Cardiac septum (tissue), 1 donor: ENCODE results near the gene ZNF76. TPM values are rescaled to one million over a fixed set of nuclear protein-coding genes. Genes with fewer than 3 reads are reported as not detected.
"Not testable (repeated sequence)": the region's sequence is repeated elsewhere in the genome, so short reads cannot be mapped to it uniquely, and the experiment has no call there.

Experiments
- DNase-seq: peaks from one replicate; pipeline ENCODE4 v3.0.0-alpha.2; 2020; ENCODE audit warnings: low spot score
- intact Hi-C: fragments of 100-400 bp; cut with DNase I; formaldehyde crosslinking; loops from one replicate; pipeline ENCODE4 v1.14.0; 2022
- total RNA-seq: library from RNA; stranded (reverse); fragmentation: NEBNext Ultra II Directional; extraction: Animal tissue kit (Norgen Biotek cat#: 25700); gene quantifications from one replicate; pipeline ENCODE4 v1.2.1, GENCODE V29; 2021
- donor health status: DM: no; HTN: no; CAD: no.

The ZNF76 gene
- total RNA-seq, 1 donor from 2014 or later: 39.9 TPM

GRCh38 chr6:35294308-35294945 is 34.9 kb downstream of the ZNF76 start:
- DNase-seq: peak; percentile 73
- intact Hi-C loops: loop anchor here (5.0 kb wide), 1 partner anchor 33 kb away; no protein-coding TSS in a partner anchor

GRCh38 chr6:35295036-35295435 is 35.5 kb downstream of the ZNF76 start:
- DNase-seq: peak; percentile 27
- intact Hi-C loops: no loop called here

DNA sequence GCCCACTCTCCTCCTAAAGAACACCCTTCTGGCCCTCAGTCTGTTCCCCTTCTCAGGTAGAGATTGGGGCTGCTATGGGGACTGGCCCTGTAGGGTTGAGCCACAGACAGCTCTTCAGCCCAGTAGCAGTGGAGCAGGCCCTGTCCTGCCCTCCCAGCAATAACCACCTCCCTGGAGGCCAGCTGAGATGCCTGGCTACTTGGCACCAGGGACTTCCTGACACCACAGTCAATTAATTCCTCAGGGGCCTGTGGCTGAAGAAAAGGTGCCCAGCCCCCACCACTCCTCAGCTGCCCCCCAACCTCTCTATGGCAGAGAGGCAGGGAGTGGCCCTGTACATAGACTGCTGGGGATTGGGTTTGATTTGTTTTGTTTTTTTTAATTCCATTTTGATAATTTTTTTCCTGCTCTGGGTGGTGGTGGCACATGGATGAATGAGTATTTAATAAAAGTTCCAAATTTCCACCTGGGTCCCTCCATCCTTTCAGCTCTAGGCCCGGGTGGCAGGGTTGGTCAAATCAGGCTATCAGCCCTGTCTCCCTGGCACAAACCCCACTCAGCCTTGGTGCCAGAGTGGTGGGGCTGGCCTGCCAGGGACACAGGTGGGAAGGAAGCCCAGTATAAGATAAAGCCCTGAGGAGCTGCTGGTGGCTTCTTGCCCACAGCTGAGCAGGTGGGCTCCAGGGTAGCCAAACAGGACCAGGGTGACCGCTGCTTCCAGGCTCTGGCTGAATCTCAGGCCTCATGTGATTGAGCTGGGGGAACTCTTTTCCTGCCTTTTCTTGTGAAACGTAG is 36.2 kb downstream of the ZNF76 start:
- intact Hi-C loops: no loop called here
- DNase-seq: no peak

DNA sequence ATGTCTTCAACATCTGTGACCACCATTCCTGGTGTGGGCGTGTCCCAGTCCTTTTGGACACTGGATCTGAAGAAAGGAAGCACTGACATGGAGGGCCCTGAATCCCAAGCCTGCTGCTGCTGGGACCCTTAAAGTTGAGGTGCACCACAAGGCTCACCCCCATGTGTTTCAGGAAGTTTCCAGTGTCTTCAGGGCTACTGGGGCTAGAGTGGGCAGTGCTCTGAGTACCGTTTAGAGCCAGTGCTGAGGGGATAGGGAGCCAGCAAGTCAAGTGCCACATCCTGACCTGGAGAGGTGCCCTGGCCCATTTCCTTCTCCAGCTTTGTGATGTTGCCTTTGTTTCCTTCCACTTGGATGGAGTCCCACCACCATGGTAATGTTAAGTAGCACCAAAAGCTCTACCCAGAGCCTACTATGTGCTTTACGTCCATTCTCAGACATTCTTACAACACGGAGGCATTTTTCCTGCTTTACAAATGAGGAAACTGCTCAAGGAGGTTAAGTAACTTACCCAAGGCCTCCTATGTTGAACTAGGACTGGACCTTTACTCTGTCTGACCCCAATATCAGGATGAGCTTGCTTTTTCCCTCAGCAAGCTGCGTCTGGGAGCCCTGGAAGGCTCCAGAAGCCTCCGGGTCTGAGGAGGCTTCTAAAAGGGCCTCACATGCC is 37.5 kb downstream of the ZNF76 start:
- peak; percentile 68 for DNase-seq
- intact Hi-C loops: loop anchor here (1.0 kb wide), 1 partner anchor 152 kb away; no protein-coding TSS in a partner anchor

- DNase-seq: peak; percentile 93
- intact Hi-C loops: loop anchor here (1.0 kb wide), 1 partner anchor 151 kb away; no protein-coding TSS in a partner anchor
Measured at GRCh38 chr6:35297601-35298481, 38.3 kb downstream of the ZNF76 start, which contains the start of gene DEF6. Gene DEF6, plus strand, starts transcription at chr6:35297818. Its CDS starts 39 bp downstream, at chr6:35297857.

- DNase-seq: peak; percentile 65
- intact Hi-C loops: no loop called here
Measured at GRCh38 chr6:35298625-35299140, 39.1 kb downstream of the ZNF76 start.

GRCh38 chr6:35299674-35300073 is 40.1 kb downstream of the ZNF76 start:
- intact Hi-C loops: no loop called here
- DNase-seq: peak; percentile 78

DNA sequence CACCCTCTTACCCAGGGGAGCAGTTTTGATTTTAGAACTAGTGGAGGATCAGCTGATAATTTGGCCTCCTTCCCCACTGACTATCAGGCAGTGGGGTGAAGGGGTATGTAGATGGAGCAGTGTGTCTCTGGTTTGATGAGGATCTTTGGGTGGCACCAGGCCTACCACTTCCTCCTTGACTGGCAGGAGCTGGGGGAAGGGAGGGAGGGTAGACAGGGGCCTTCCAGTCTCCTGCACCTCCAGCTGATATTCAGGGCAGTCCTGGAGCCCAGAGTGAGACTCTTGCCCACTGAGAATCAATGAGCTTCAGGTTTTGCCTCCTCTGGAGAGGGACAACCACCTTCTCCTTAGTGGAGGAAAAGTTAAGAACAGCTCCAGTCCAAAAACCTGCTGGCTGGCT is 41.3 kb downstream of the ZNF76 start:
- intact Hi-C loops: no loop called here
- DNase-seq: peak; percentile 67

GRCh38 chr6:35302604-35303241 is 43.2 kb downstream of the ZNF76 start:
- DNase-seq: peak; percentile 86
- intact Hi-C loops: no loop called here

DNA sequence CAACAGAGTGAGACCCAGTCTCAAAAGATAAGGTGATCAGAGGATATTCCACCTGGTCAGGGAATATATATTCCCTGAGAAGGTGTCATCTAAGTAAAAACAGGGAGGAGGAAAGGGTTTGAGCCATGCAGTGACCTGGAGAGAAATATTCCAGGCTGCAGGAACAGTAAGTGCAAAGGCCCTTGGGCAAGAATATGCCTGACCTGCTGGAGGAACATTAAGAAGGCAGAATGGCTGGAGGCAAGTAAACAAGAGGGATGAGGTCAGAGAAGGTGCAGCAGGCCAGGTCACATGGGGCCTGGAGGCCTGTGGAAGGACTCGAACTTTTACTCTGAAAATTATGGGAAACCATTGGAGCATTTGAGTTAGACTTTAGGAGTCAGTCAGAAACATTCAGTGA is 44.8 kb downstream of the ZNF76 start:
- peak; percentile 3 for DNase-seq
- intact Hi-C loops: no loop called here

DNA sequence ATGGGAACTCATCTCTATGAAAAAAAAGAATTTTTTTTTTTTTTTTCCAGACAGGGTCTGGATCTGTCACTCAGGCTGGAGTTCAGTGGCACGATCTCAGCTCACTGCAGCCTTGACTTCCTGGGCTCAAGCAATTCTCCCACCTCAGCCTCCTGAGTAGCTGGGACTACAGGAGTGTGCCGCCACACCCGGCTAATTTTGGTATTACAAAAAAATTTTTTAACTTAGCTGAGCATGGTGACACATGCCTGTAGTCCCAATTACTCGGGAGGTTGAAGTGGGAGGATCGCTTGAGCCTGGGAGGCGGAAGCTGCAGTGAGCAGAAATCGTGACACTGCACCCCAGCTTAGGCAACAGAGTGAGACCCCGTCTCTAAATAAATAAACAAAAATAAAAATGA is 45.6 kb downstream of the ZNF76 start:
- DNase-seq: peak; percentile 22
- intact Hi-C loops: no loop called here

GRCh38 chr6:35307138-35307537 is 47.6 kb downstream of the ZNF76 start:
- peak; percentile 56 for DNase-seq
- intact Hi-C loops: not testable (repeated sequence)

DNA sequence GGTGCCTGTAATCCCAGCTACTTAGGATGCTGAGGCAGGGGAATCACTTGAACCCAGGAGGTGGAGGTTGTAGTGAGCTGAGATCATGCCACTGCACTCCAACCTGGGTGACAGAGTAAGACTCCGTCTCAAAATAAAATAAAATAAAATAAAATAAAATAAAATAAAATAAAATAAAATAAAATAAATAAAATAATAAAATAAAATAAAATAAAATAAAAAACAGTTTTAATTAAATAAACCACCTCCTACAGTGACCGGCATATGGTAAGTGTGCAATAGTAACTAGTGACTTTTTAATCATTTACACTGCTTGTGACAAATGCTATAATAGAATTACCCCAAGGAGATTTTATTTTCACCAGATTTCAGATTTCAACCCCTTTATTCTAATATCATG is 49.0 kb downstream of the ZNF76 start:
- DNase-seq, intact Hi-C loops: not testable (repeated sequence)

DNA sequence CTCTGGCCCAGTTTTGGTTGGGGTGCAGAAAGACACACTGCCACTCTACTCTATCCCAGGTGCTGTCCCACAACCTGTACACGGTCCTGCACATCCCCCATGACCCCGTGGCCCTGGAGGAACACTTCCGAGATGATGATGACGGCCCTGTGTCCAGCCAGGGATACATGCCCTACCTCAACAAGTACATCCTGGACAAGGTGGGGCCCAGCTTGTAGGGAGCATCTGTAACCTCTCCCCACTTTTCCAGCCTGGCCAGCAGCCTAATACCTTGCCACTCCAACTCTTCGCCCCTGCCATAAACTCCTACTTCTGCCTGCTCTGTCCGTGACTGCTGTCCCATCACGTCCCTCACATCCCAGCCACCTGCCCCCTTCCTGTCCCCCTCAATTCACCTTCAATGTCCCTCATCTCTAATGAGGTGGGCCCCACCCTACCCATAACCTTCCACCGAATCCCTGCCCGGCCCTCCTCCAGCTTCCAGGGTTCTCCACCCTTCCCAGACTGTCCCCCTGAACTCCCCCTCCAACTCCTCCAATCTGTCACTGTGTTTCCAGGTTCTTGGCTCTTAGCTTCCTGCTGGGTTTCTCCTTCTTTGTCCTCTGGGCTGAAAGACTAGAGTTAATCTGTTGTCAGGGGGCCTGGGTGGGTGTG is 50.2 kb downstream of the ZNF76 start:
- DNase-seq: peak; percentile 41
- intact Hi-C loops: no loop called here

DNA sequence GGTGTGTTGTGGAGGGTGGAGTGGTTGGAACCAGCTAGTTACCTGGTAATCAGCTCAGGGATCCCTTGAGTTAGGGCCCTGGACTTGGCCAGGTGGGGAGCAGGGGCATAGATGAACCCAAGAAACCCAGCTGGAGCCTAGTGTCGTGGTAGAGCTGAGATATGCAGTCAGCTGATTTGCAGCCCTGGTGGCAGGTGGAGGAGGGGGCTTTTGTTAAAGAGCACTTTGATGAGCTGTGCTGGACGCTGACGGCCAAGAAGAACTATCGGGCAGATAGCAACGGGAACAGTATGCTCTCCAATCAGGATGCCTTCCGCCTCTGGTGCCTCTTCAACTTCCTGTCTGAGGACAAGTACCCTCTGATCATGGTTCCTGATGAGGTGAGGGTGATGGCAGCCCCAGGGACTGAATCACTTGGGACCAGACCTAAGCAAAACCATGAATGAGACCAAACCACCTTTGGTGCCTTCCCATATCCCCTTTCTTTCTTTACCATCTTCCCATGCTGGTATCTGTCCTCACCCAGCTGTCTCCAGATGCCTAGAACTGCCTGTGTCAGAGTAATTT is 50.8 kb downstream of the ZNF76 start:
- peak; percentile 46 for DNase-seq
- intact Hi-C loops: no loop called here

DNA sequence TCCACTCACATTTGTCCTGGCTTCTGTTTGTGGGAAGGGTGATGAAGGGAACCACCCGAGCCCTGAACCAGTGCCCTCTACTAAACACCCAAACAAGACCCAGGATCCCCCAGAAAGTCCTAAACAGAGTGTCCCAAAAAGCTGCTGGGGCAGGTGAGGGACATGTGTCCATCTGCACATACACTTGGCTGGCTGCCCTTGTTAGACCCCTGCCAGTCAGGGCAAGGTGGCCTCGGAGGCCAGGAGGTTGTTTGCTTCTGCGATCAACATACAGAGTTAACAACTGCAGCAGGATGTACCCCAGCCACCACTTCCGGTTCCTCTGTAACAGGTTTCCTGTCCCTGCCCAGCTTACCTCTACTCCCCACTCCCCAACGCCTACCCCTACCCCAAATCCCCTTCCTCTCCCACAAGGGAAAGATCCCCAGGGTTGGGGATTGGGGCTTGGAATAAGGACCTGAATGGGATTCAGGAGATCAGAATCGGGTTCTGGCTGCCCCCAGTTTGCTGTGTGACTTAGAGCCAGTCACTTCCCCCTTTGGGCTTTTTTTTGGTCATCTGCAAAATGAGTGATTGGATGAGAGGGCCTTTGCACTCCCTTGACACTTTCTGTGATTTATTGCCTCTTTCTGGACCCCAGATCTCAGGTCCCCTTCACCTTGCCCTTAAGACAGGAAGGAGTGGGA is 52.0 kb downstream of the ZNF76 start:
- intact Hi-C loops: no loop called here
- peak; percentile 60 for DNase-seq

GRCh38 chr6:35312076-35312800 is 52.7 kb downstream of the ZNF76 start:
- intact Hi-C loops: no loop called here

More at GRCh38 chr6:35312076-35312800, 52.7 kb downstream of the ZNF76 start:
- DNase-seq: peak; percentile 72
